ENCODE data around the gene CALHM2. TPM values are rescaled to one million over a fixed set of nuclear protein-coding genes. Genes with fewer than 3 reads are reported as not detected.
"Not testable (repeated sequence)": the region's sequence is repeated elsewhere in the genome, so short reads cannot be mapped to it uniquely, and the experiment has no call there.

Gene CALHM2
- total RNA-seq, 2 donors from 2014 or later: 23.8 to 57.7 TPM

DNA sequence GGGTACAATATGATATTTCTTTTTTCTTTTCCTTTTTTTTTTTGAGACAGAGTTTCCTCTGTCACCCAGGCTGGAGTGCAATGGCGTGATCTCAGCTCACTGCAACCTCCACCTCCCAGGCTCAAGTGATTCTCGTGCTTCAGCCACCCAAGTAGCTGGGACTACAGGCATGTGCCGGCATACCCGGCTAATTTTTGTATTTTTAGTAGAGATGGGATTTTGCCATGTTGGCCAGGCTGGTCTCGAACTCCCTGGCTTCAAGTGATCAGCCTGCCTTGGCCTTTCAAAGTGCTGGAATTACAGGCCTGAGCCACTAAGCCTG lies 35.1 kb downstream of the CALHM2 start:
- not testable (repeated sequence) for H3K27ac ChIP-seq; H3K4me1 ChIP-seq; H3K4me3 ChIP-seq; H3K9me3 ChIP-seq; DNase-seq (ENCODE audit: low spot score); H3K27me3 ChIP-seq
- TF ChIP-seq, protein P1, sequence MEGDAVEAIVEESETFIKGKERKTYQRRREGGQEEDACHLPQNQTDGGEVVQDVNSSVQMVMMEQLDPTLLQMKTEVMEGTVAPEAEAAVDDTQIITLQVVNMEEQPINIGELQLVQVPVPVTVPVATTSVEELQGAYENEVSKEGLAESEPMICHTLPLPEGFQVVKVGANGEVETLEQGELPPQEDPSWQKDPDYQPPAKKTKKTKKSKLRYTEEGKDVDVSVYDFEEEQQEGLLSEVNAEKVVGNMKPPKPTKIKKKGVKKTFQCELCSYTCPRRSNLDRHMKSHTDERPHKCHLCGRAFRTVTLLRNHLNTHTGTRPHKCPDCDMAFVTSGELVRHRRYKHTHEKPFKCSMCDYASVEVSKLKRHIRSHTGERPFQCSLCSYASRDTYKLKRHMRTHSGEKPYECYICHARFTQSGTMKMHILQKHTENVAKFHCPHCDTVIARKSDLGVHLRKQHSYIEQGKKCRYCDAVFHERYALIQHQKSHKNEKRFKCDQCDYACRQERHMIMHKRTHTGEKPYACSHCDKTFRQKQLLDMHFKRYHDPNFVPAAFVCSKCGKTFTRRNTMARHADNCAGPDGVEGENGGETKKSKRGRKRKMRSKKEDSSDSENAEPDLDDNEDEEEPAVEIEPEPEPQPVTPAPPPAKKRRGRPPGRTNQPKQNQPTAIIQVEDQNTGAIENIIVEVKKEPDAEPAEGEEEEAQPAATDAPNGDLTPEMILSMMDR (IDR thresholded peaks at IDR 0.05): peak in 1 of 2 donors; percentile 9
- H3K36me3 ChIP-seq: peaks cover 96% of the 10 kb centered on the region

DNA sequence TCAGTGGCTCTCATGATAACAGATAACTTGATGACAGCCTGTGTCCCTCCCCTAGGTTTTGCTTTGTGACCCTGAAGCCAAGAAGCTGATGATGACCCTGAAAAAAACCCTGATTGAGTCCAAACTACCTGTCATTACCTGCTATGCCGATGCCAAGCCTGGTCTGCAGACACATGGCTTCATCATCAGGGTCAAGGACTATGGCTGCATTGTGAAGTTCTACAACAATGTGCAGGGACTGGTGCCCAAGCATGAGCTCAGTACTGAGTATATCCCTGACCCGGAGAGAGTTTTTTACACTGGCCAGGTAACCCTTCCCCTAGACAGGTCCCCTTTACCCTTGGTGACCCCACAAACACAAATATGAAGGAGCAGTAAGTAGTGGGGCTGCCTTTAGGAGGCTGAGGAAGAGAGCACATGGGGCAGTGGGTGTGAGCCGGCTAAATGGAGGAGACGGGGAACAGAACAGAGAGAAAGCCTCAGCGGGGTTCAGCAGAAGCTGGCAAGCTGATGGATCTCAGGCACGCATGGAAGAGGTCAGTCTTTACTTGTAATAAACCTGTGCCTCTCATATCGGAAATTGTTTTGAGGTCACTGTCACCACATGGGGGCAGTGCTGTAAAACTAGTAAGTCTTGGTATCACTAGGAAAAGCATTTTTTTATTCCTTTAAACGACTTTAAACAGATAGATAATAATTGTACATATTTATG lies 35.6 kb downstream of the CALHM2 start:
- H3K4me1 ChIP-seq: no peaks in the 10 kb centered on the region
- H3K36me3 ChIP-seq: peaks cover 98% of the 10 kb centered on the region
- peak; percentile 71 for DNase-seq (ENCODE audit: low spot score)
- no peak overlapping the region for H3K4me3 ChIP-seq
- TF ChIP-seq, protein P1 (IDR thresholded peaks at IDR 0.05): peak; percentile 37 to 82
- H3K9me3 ChIP-seq: no peaks in the 10 kb centered on the region
- no peak overlapping the region for H3K27ac ChIP-seq
- no peaks in the 10 kb centered on the region for H3K27me3 ChIP-seq

DNA sequence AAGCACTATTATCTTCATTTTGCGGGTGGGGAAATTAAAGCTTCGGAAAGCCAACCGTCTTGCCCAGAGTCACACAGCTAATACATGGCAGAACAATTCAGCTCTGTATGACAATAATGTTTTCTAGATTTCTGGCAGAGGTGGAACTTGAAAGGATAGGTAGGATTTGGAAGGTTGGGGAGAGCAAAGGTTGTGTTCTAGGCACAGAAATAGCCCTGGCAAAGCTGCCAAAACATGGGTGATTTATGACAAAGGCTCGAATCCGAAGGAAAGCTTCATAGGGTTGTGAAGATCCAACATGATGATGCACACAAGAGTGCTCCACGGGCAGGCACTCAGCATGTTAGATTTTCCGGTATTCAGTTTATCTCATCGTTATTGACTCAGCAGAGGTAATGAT lies 36.6 kb downstream of the CALHM2 start:
- H3K4me3 ChIP-seq: no peak overlapping the region
- no peaks in the 10 kb centered on the region for H3K4me1 ChIP-seq
- peaks cover 97% of the 10 kb centered on the region for H3K36me3 ChIP-seq
- no peaks in the 10 kb centered on the region for H3K9me3 ChIP-seq
- DNase-seq (ENCODE audit: low spot score): no peak
- TF ChIP-seq, protein P1 (IDR thresholded peaks at IDR 0.05): no peak
- H3K27me3 ChIP-seq: no peaks in the 10 kb centered on the region
- H3K27ac ChIP-seq: no peak overlapping the region

DNA sequence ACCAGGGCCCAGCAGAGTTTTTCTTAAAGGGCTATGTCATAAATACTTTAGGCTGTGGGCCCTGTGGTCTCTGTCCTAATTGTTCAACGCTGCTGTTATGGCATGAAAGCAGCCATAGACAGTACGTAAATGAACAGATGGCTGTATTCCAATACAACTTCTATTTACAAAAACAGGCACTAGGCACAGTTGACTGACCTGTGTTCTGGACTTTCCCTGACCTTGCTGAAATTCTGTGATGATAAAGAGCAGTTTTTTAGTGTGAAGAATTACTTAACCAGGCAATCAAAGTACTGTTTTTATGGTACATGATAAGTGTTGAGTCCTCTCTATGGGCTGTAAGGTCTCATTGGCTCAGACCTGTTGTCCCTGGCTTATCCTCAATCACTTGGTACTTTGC lies 38.6 kb downstream of the CALHM2 start:
- Histone ChIP-seq H3K36me3 (peaks cover 97% of the 10 kb centered on the region), H3K4me1 (no peaks in the 10 kb centered on the region), H3K27me3 (no peaks in the 10 kb centered on the region), H3K27ac (no peak overlapping the region), H3K9me3 (no peaks in the 10 kb centered on the region), H3K4me3 (no peak overlapping the region)
- TF ChIP-seq, protein P1 (IDR thresholded peaks at IDR 0.05): no peak
- no peak for DNase-seq (ENCODE audit: low spot score)

DNA sequence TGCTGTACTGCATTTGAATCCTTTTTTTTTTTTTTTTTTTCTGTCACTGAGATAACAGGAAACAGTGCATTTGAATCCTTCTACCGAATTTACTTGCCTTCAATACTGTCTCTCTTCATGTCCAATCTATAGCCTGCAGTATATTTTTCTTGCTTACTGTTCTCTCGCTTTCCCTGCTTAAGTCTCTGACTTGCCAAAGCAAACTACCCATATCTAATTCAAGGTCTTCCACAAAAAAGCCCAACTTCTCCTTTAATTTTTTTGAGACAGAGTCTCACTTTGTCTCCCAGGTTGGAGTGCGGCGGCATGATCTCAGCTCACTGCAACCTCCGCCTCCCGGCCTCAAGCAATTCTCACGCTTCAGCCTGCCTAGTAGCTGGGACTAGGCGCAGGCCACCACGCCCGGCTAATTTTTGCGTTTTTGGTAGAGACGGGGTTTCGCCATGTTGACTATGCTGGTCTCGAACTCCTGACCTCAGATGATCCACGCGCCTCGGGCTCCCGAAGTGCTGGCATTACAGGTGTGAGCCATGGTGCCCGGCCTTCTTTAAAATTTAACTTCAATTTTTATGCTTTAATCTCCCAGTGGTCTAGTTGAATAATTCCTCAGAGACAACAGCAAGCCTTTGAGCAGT lies 54.9 kb downstream of the CALHM2 start:
- TF ChIP-seq, protein P1 (IDR thresholded peaks at IDR 0.05): no peak
- Histone ChIP-seq H3K27me3 (no peaks in the 10 kb centered on the region), H3K36me3 (peaks cover 39% of the 10 kb centered on the region), H3K4me3 (peak overlapping the region; percentile 88 to 97), H3K27ac (peak overlapping the region; percentile 92 to 94), H3K9me3 (no peaks in the 10 kb centered on the region), H3K4me1 (peaks cover 0 to 42% of the 10 kb centered on the region in 2 donors)
- DNase-seq (ENCODE audit: low spot score): no peak

DNA sequence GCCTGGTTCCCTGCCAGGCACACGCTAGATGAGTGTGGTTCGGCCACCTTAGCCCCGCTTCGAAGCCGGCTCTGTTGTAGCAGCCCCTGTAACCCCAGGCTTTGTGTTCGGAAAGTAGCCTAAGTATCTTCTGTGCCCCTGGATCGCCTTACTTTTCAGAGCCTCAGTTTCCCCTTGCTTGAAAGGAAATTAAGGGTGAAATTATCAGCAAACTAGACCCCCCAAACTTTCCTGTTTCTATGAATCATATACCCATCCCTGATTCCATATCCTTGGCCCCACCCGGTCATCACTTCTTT lies 55.4 kb downstream of the CALHM2 start:
- Histone ChIP-seq H3K9me3 (no peaks in the 10 kb centered on the region), H3K36me3 (peaks cover 40% of the 10 kb centered on the region), H3K4me1 (peaks cover 0 to 42% of the 10 kb centered on the region in 2 donors), H3K27me3 (no peaks in the 10 kb centered on the region), H3K4me3 (peak overlapping the region; percentile 88 to 97), H3K27ac (peak overlapping the region; percentile 92 to 94)
- TF ChIP-seq, protein P1 (IDR thresholded peaks at IDR 0.05): no peak
- no peak for DNase-seq (ENCODE audit: low spot score)
